Embryonic facial prominence (tissue), 1 donor: ENCODE measurements around the gene ITPR3.

Experiments used
- DNase-seq: peaks from one replicate; pipeline ENCODE4 v3.0.0-alpha.2; 2016; ENCODE audit errors: extremely low spot score

The ITPR3 gene

GRCh38 chr6:33700391-33701050 is 79.4 kb downstream of the ITPR3 start:
- DNase-seq, result no peak

DNA sequence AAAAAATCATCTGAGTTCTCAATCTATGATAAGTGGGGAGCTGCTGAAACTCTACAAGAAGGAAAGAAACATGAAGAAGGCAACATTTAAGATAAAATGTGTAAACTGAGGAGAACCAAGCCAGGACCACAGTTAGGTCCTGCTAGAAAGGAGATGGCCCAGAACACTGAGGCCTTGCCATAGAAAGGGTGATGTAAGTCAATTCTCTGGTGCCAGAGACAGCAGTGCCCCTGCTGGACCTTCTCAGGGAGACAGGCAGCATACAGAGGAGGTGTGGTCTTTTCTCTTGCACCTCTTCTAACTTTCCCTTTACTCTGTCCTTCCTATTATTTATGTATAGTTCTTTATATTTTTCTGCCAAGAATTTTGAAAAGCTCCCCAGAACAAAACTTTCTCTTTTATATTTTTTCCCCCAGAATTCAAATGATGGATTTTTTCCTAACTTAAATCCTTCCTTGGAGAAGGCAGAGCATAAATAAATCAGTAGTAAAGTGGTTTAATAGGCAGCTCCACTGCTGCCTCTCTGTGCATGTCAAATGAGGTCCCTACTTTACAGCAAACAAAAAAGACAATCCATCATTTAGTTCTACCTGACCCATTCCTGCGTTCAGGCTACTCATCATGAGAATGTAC is 81.3 kb downstream of the ITPR3 start:
- no peak for DNase-seq

GRCh38 chr6:33704215-33705066 is 83.3 kb downstream of the ITPR3 start:
- DNase-seq, result no peak

DNA sequence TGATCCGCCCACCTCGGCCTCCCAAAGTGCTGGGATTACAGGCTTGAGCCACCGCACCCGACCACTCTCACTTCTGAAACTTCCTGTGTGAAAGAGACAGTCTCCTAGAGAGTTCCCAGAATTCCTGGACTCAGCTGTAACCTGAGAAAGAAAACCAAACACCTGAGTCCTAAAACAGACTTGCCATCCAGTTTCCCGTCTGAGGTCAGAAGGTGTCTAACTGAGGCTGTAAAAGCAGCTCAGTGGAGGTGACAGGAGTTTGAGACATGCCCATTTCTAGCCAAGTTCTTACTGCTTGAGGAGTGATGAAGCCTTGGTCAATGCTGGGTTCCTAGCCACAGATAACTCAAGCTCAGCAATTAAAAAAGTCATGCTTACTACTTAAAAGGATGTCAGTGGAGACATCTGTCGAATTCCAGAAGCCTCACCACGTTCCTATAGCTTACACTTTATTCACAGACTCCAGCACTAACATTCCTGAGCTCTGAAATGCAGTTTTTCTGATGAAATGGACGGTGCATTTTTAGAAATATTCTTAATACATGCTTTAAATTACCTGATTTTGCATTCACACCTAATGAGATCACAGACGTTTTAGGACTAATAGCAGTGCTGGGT is 84.3 kb downstream of the ITPR3 start:
- no peak for DNase-seq

GRCh38 chr6:33705955-33706725 is 85.0 kb downstream of the ITPR3 start:
- DNase-seq, result no peak

DNA sequence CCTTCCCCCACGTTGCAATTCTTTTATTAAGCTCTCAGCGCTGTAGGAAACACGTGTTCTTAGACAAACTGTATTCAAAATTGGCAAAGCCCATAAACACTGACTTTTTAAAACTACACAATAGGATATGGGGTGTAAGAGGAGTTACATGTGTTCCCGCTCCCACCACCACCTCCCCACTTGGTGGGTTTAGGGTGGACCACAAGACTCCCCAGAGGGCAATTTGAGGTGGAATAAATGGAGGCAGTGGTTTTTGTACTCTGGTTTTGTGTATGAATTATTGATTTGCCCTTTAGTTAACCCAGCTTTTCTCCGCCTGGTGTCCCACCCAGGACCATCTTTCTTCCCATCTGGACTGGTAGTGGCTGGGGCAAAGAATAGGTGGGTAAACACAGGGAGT is 86.6 kb downstream of the ITPR3 start:
- DNase-seq, result no peak

DNA sequence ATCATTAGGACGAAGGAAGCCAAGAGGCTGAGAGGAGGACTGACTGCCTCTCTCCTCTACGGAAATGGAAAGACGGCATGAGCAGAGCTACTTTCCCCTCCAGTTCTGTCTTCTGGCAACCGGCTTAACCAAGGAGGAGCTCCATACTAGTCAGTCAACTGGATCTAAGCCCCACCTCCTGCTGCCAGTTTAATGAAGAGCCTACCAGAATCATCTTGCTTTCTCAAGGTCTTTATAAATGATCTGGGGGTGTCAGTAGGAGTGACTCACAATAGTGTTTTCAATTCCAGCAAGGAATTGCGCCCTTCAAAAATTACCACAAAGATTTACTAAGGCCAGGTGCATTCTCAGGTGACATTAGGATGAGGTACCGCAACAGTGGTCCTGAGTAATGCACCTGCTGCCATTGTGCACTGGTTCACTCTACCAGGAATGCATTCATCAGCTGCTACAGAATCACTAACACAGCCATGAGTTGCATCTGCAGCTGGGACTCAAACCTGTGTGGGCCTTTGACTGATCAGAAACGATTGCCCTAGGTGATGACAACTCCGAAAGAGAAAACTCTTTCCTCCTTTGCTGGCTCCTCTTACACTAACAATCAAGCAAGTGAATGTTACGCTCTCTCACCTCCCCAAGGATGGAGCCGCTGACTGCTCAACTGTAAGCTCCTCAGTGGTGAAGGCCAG is 87.5 kb downstream of the ITPR3 start:
- no peak for DNase-seq

DNA sequence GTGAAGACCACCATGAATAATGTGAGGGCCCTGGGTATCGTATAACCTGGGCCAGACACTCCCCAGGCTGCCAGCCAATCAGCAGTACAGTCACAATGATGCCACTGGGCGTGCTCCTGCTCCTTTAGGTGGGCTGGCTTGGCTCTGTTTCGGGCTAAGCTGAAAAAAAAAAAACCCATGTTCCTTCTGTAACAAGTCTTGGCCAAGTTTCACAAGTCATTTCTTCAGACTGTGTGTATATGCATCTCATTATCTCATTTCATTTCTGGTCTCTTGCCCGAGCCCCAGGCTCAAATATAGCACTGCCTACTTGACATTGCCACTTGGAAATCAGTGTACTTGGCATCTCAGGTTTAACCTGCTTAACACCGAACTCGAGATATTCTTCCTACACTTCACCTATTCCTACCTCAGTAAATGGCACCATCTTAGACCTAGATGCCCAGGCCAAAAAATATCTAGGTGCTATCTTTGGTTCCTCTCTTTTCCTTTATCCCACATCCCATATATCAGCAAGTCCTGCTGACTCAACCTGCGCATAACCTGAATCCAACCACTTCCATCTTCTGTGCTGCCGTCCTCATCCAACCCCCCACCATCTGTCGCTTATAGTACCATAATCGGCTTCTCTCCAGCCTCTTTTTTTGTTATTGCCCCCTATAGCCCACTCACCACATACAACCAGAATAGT is 88.6 kb downstream of the ITPR3 start:
- no peak for DNase-seq

- no peak for DNase-seq
These were observed 89.4 kb downstream of the ITPR3 start for GRCh38 chr6:33710296-33711121.

DNA sequence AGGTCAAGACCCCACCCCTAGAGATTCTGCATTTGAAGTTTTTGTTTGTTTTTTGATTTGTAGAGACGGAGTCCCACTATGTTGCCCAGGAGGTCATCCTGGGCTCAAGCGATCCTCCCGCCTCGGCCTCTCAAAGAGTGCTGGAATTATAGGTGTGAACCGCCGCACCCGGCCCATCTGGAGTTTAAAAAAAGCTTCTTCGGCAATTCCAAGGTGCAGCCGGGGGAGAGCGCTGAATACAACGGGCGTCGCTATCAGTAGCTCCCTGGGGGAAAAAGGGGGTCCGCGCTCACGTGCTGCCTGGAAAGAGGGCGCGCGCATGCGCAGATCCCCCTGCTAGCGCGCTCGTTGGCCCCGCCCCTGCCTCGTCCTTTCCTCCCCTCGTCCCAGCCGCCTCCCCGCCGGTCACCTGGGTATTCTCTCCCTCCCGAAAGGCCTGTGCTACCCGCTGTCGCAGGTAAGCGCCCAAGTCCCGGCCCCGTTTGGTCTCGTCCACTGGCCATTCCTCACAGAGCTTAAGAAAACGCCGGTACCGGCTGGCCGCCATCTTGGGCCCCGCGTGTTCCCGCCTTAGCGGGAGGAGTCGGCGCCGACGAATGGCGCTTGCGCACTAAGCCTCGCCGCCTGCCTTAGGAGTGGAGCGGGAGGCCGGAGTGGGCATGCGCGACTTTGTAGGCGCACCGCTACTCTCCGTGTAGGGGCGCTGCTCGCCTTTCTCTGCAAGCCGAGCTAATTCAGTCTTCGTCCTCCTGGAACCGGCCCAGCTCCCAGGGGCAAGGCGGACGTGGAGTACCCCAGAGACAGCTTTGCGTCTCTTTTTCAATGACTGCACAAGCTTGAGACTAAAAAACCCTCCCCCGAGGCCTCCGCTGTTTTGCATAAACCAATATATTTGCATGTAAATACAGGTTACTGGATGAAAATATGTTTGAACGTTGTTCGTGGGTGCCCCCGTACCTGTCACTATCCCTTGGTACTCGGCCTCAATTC is 90.3 kb downstream of the ITPR3 start, which contains the start of gene UQCC2:
Gene UQCC2 (minus strand): TSS at position 561 of the 990 bp plus-strand sequence. CDS start 14 bp downstream, at position 547.
- DNase-seq, result peak; percentile 93

- no peak for DNase-seq
These were observed 91.8 kb downstream of the ITPR3 start for GRCh38 chr6:33712914-33713313.

GRCh38 chr6:33713786-33714185 is 92.7 kb downstream of the ITPR3 start:
- no peak for DNase-seq

DNA sequence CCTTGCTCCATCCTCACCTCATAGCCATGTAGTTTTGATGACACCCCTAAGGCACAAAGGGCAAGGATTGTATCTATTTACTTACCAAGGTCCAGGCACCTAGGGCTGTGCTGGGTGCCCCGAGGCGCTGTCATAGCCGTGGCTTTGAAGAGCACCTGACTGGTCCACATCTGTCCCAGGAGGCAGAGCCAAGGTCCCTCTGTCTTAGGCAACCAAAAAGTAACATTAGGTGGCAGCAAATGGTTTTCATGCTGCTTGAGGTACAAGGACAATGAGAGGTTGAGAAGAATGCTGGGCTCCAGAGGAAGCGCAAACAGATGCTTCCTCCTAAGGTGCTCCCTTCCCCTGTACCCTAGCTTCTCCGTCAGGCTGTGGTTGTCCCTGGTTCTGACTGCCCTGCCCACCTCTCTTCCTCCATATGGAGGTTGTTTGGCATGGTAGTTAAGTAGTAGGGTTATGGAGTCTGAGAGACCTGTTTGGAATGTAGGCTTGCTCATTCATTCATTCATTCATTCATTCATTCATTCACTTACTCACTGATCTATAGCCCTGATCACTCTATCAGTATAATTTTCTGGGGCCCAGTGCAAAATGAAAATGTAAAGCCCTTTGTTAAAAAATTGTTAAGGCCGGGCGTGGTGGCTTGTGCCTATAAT is 93.4 kb downstream of the ITPR3 start:
- DNase-seq, result no peak

DNA sequence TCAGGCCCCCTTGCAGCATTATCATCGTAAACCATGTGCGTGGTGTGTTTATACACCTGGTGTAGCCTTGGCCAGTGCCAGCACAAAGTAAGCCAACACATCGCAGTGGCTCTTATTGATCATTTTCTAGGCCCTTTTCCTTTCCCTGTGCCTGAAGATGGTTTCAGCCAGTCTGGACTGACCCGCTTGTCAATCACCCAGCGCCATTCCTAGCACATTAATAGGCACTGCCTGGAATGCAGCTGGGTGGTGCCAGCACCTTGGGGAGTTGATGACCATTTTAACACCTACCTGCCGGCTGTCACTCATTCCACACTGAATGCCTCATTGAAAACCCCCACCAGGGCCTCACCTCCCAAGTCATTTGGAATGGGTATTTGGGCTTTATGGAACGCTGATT is 95.3 kb downstream of the ITPR3 start:
- no peak for DNase-seq

DNA sequence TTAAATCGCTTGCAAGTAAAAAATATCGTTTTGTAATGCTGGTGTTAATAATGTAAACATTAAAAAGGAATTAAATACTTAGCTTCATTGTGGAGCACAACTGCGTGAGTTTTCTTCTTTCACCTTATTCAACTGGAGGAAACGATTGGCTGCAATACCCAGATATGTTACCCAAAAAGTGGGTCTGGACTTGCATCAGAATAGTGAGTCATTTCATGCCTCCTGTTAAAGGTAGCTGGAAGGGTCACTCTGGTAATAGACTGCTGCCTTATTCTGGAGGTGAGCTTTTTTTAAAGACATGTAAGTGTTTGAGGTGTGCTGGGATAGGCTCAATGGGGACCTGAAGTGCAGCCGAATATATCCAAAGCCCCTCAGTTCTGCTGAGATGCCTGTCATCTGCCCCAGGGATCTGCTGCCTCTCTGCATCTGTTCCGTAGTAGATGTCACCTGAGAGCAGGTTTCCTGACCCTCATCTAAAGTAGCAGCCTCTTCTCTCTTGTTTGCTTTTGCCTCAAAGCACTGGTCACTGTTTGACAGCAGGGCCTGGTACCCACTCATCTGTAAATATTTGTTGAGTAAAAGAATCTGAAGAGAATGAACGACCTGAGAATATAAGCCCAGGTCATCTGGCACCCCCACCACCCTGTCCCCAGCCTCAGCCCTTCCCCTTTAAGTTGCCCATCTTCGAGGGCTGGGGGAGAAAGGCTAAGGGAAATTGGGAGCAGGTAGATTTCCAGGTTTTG is 95.9 kb downstream of the ITPR3 start:
- DNase-seq, result no peak

DNA sequence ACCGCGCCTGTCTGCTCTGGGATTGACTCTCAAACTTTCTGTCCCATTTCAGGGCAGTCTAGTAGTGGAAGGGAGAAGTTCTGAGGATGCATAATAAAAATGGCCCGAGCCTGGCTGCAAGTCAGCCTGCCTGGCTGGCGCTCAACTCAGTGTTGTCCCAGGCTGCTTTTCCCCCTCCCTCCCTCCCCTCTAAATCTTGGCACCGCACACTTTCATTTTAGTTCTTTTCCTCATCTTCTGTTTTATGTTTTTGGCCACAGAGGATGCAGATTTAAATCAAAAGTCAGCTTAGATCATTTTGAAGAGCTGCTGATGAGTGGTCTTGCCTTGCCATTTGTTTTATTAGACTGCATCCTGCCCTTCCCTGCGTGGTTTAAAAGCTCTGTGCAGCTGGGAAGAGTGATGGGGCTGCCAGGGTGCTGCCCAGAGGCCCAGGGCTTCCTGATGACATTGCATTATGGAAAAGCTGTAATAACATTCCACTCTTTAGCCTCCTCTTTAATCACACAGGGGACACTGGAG is 96.9 kb downstream of the ITPR3 start:
- DNase-seq, result no peak

- DNase-seq, result no peak
These were observed 97.6 kb downstream of the ITPR3 start for GRCh38 chr6:33718713-33719112.
